ENCODE results near the gene CARD9.

CARD9 gene

GRCh38 chr9:136317695-136318094 is 55.8 kb downstream of the CARD9 start:
- DNase-seq = no peak

GRCh38 chr9:136316896-136317676 is 56.4 kb downstream of the CARD9 start:
- no peak for DNase-seq

- DNase-seq = no peak
These were observed 57.2 kb downstream of the CARD9 start for GRCh38 chr9:136316271-136316751.

- DNase-seq = no peak
These were observed 58.5 kb downstream of the CARD9 start for GRCh38 chr9:136314944-136315343.

- DNase-seq = no peak
These were observed 59.4 kb downstream of the CARD9 start for GRCh38 chr9:136314056-136314416.

Data from MV-4-11 (cell line).